Smooth muscle cell (in vitro differentiated cells): Measurements from ENCODE around the gene VWA2. TPM values are rescaled to one million over a fixed set of nuclear protein-coding genes. Genes with fewer than 3 reads are reported as not detected.

Experiments
- DNase-seq: peaks from one replicate; lab custom pipeline; 2025; ENCODE audit not compliant: unreplicated experiment; lab: John Stamatoyannopoulos, UW
- H2AFZ ChIP-seq: fragments of 200-600 bp; sonication (generic); 2 replicates; pipeline ENCODE4 v1.6.0; 2016; ENCODE audit warnings: antibody characterized with exemption, low read depth, mild to moderate bottlenecking
- H3F3A ChIP-seq: fragments of 200-600 bp; sonication (generic); 2 replicates; pipeline ENCODE4 v1.6.0; 2017; ENCODE audit warnings: antibody characterized with exemption, low read depth
- H3K27ac ChIP-seq: fragments of 200-600 bp; sonication (generic); 2 replicates; pipeline ENCODE4 v1.5.1; 2016; ENCODE audit warnings: low read depth, mild to moderate bottlenecking
- H3K27me3 ChIP-seq: fragments of 200-600 bp; sonication (generic); 2 replicates; pipeline ENCODE4 v1.6.1; 2016; ENCODE audit warnings: low read depth, mild to moderate bottlenecking
- H3K36me3 ChIP-seq: fragments of 200-600 bp; sonication (generic); 2 replicates; pipeline ENCODE4 v1.5.1; 2016; ENCODE audit warnings: low read depth
- H3K4me1 ChIP-seq: fragments of 200-600 bp; sonication (generic); 2 replicates; pipeline ENCODE4 v1.5.1; 2016; ENCODE audit warnings: low read depth
- H3K4me2 ChIP-seq: fragments of 200-600 bp; sonication (generic); 2 replicates; pipeline ENCODE4 v1.6.0; 2016; ENCODE audit warnings: mild to moderate bottlenecking
- H3K4me3 ChIP-seq: fragments of 200-600 bp; sonication (generic); 2 replicates; pipeline ENCODE4 v1.5.1; 2016; ENCODE audit warnings: mild to moderate bottlenecking
- H3K79me2 ChIP-seq: fragments of 200-600 bp; sonication (generic); 2 replicates; pipeline ENCODE4 v1.6.0; 2016; ENCODE audit warnings: low read depth, mild to moderate bottlenecking
- H3K9ac ChIP-seq: fragments of 200-600 bp; sonication (generic); 2 replicates; pipeline ENCODE4 v1.6.0; 2016; ENCODE audit warnings: low read depth
- H3K9me3 ChIP-seq: fragments of 200-600 bp; sonication (generic); replicated peaks from 2 replicates; pipeline ENCODE4 v1.5.1; 2016; ENCODE audit warnings: low read depth
- H4K20me1 ChIP-seq: fragments of 200-600 bp; sonication (generic); 2 replicates; pipeline ENCODE4 v1.6.0; 2016; ENCODE audit warnings: low read depth
- CTCF ChIP-seq: fragments of 200-600 bp; sonication (generic); IDR thresholded peaks from 2 replicates; pipeline ENCODE4 v1.5.1; 2017; ENCODE audit warnings: borderline replicate concordance, mild to moderate bottlenecking, antibody characterized with exemption; ENCODE audit not compliant: insufficient read depth, poor library complexity, severe bottlenecking
- WGBS: methylation state at CpG from one replicate; pipeline ENCODE4 v1.1.7; 2016; ENCODE audit warnings: low lambda C conversion rate; 5-methylcytosine and 5-hydroxymethylcytosine counted together
- polyA plus RNA-seq: library from polyadenylated mRNA; unstranded; fragments of >200 nt; fragmentation: Nextera tagmentation; extraction: Ambion mirVana; gene quantifications from 2 replicates; pipeline ENCODE4 v1.2.1, GENCODE V29; 2016
- total RNA-seq: library from RNA; depleted of rRNA; stranded (reverse); fragments of >200 nt; gene quantifications from 2 replicates; pipeline ENCODE4 v1.2.3, GENCODE V29; 2014

Gene VWA2
- total and polyA plus RNA-seq, 2 experiments from 2014 or later, result 0.06 to 0.36 TPM

GRCh38 chr10:114313139-114313538 lies 74.1 kb downstream of the VWA2 start:
- no peak for DNase-seq
- H3K4me2 ChIP-seq, result no peak overlapping the region
- WGBS, result 95% methylated on average over 8 of the region's 9 CpGs
- H3K27me3 ChIP-seq, result no peaks in the 10 kb centered on the region
- no peaks in the 10 kb centered on the region for H4K20me1 ChIP-seq
- no peaks in the 10 kb centered on the region for H3K36me3 ChIP-seq
- no peak overlapping the region for H2AFZ ChIP-seq
- H3K9me3 ChIP-seq, result no peaks in the 10 kb centered on the region
- no peaks in the 10 kb centered on the region for H3F3A ChIP-seq
- H3K9ac ChIP-seq, result no peak overlapping the region
- H3K4me3 ChIP-seq, result no peak overlapping the region
- H3K4me1 ChIP-seq, result no peaks in the 10 kb centered on the region
- no peak overlapping the region for H3K27ac ChIP-seq
- H3K79me2 ChIP-seq, result no peaks in the 10 kb centered on the region
- no peak for TF ChIP-seq CTCF

- Histone ChIP-seq H3K79me2 (no peaks in the 10 kb centered on the region), H3K9ac (no peak overlapping the region), H2AFZ (no peak overlapping the region), H3K27ac (no peak overlapping the region), H3F3A (no peaks in the 10 kb centered on the region), H3K27me3 (no peaks in the 10 kb centered on the region), H4K20me1 (no peaks in the 10 kb centered on the region), H3K4me1 (no peaks in the 10 kb centered on the region), H3K4me2 (no peak overlapping the region), H3K4me3 (no peak overlapping the region), H3K9me3 (no peaks in the 10 kb centered on the region), H3K36me3 (no peaks in the 10 kb centered on the region)
- WGBS, result 92% methylated on average over 11 of the region's 11 CpGs
- no peak for DNase-seq
- TF ChIP-seq CTCF, result no peak
These were observed 74.8 kb downstream of the VWA2 start for GRCh38 chr10:114313866-114314265.

- H3K79me2 ChIP-seq, result no peaks in the 10 kb centered on the region
- 84% methylated on average over 15 of the region's 22 CpGs for WGBS
- TF ChIP-seq CTCF, result no peak
- no peaks in the 10 kb centered on the region for H3K4me1 ChIP-seq
- H3K36me3 ChIP-seq, result no peaks in the 10 kb centered on the region
- H4K20me1 ChIP-seq, result no peaks in the 10 kb centered on the region
- H2AFZ ChIP-seq, result no peak overlapping the region
- H3K27me3 ChIP-seq, result no peaks in the 10 kb centered on the region
- no peak for DNase-seq
- no peak overlapping the region for H3K9ac ChIP-seq
- no peak overlapping the region for H3K27ac ChIP-seq
- no peak overlapping the region for H3K4me2 ChIP-seq
- no peak overlapping the region for H3K4me3 ChIP-seq
- H3F3A ChIP-seq, result no peaks in the 10 kb centered on the region
- no peaks in the 10 kb centered on the region for H3K9me3 ChIP-seq
These were observed 76.7 kb downstream of the VWA2 start for GRCh38 chr10:114315566-114316420.

GRCh38 chr10:114316744-114317143 lies 77.7 kb downstream of the VWA2 start:
- Histone ChIP-seq H3K27ac (no peak overlapping the region), H3K9ac (no peak overlapping the region), H3K36me3 (no peaks in the 10 kb centered on the region), H3K4me3 (no peak overlapping the region), H3K4me2 (no peak overlapping the region), H4K20me1 (no peaks in the 10 kb centered on the region), H3K9me3 (no peaks in the 10 kb centered on the region), H3K27me3 (no peaks in the 10 kb centered on the region), H3K79me2 (no peaks in the 10 kb centered on the region), H3F3A (no peaks in the 10 kb centered on the region), H3K4me1 (no peaks in the 10 kb centered on the region), H2AFZ (no peak overlapping the region)
- 80% methylated on average over 5 of the region's 5 CpGs for WGBS
- TF ChIP-seq CTCF, result no peak
- DNase-seq, result no peak
